Omental fat pad (tissue), 4 donors: ENCODE measurements around the gene RASGRP2. TPM values are rescaled to one million over a fixed set of nuclear protein-coding genes. Genes with fewer than 3 reads are reported as not detected.

Source experiments
- ATAC-seq: fragments of 150-250 bp; one replicate; pipeline ENCODE4 v1.9.1; 2016; ENCODE audit warnings: mild to moderate bottlenecking, moderate library complexity; ENCODE audit not compliant: low FRiP score
- DNase-seq: peaks from one replicate; pipeline ENCODE4 v3.0.0-alpha.2; 2019; ENCODE audit warnings: low spot score
- total RNA-seq, 4 donors: library from RNA; depleted of rRNA; stranded (reverse); fragments of >200 nt; gene quantifications; one replicate each; pipeline ENCODE4 v1.1.0, GENCODE V29; 2016
- TF ChIP-seq, protein P1 (sequence below), 3 donors: fragments of 450-650 bp; IDR thresholded peaks; one replicate each; pipeline ENCODE4 v1.5.1; 2016 to 2017; ENCODE audit warnings: antibody characterized with exemption in 3 of 3, mild to moderate bottlenecking in 3 of 3, moderate library complexity in 2 of 3

RASGRP2 gene
- total RNA-seq, 4 donors from 2014 or later = 9.3 to 53.1 (median 14.0) TPM

DNA sequence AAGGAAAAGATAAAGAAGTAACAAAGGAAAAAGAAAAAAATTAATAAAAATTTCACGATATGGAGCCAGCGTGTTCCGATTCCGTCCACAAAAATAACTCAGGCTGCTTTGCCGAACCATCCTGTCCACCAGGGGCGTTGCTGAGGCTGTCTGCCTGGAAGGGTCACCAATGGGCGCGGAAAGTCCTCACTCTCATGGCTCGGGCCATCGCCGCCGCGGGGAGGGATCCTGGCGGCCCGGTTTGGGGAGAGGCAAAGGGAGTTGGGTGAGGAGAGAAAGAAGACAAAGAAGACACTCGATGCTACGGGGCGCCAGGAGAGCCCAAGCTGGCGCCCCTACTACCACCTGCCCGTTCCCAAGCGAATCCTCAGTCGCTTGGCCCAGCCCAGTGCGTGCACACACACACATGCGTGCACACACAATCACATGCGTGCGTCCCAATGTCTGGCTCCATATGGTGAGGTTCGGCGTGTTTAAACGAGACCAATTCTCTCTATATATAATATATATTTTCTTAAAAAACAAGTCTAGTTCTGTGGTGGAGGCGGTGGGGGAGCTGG lies 21.4 kb upstream of the RASGRP2 start:
- DNase-seq (no peak), ATAC-seq (no peak)
- TF ChIP-seq, protein P1, sequence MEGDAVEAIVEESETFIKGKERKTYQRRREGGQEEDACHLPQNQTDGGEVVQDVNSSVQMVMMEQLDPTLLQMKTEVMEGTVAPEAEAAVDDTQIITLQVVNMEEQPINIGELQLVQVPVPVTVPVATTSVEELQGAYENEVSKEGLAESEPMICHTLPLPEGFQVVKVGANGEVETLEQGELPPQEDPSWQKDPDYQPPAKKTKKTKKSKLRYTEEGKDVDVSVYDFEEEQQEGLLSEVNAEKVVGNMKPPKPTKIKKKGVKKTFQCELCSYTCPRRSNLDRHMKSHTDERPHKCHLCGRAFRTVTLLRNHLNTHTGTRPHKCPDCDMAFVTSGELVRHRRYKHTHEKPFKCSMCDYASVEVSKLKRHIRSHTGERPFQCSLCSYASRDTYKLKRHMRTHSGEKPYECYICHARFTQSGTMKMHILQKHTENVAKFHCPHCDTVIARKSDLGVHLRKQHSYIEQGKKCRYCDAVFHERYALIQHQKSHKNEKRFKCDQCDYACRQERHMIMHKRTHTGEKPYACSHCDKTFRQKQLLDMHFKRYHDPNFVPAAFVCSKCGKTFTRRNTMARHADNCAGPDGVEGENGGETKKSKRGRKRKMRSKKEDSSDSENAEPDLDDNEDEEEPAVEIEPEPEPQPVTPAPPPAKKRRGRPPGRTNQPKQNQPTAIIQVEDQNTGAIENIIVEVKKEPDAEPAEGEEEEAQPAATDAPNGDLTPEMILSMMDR (IDR thresholded peaks at IDR 0.05) = no peak

DNA sequence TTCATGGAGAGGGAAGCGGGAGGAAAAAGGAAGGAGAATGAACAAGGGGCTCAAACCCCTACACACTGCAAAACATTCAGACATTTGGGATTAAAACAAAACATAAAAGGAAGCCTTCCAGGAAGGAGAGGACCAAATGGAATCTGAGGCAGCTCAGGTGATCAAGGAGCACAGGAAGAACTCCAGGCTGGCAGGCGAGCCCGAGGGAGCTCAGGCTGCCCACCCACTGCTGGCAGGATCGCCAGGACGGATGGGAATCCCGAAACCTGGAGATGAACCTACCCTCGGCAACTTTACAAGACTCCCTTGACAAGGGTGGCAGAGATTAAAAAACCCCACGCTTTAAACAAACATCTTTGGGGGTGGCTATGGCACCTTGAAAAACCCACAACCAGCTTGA lies 20.8 kb upstream of the RASGRP2 start:
- DNase-seq (no peak), ATAC-seq (no peak)
- TF ChIP-seq, protein P1 (IDR thresholded peaks at IDR 0.05) = no peak

DNA sequence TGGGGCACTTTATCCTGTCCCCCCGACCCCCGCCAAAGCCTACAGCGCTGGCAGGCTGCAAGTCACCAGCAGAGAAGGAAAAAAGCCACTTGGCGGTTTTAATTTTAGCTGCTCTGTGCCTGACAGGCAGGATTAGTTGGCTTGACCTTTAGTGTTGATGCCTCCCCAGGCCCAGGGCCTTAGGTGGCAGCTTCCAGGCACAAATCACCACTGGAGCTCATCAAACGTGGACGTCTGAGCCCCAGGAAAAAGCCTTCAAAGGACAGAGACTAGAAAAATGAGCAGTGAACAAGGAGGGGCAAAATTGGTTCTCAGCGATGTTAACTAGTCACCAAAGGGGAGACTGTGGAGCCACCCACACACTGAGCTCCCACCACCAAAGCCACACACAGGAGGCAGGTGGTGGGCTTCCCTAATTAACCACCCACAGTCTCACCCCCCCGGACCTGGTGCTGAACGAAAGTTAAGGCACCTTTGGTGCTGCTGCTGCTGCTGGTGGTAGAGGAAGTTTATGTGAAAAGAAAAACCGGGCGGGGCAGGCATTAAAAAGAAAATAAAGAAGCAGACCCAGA lies 20.2 kb upstream of the RASGRP2 start:
- DNase-seq = no peak
- TF ChIP-seq, protein P1 (IDR thresholded peaks at IDR 0.05) = no peak
- ATAC-seq = no peak

DNA sequence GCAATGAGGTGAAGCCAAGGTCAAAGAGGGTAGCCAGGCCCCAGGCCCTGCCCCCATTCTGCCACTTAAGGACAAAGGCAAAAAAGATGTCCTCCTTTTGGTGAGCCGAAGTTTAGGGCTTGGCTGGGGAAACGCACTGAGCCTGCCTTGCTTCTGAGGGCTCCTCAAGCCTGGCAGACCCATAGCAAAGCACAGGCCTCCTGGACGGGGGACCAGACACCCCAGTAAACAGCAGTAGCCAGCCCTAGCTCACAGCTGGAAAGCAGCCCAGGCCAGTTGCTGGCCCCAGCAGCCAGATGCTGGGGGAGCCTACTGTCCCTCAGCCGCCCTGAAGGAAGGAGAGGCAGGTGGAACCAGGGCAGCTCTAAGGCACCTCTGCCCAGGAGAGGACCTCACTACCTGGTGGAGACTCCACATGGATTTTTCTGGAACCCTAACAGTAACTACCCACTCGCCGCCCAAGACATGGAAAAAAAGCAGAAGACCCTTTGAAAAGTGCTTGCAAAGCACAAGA lies 19.6 kb upstream of the RASGRP2 start:
- TF ChIP-seq, protein P1 (IDR thresholded peaks at IDR 0.05) = no peak
- ATAC-seq (no peak), DNase-seq (no peak)

DNA sequence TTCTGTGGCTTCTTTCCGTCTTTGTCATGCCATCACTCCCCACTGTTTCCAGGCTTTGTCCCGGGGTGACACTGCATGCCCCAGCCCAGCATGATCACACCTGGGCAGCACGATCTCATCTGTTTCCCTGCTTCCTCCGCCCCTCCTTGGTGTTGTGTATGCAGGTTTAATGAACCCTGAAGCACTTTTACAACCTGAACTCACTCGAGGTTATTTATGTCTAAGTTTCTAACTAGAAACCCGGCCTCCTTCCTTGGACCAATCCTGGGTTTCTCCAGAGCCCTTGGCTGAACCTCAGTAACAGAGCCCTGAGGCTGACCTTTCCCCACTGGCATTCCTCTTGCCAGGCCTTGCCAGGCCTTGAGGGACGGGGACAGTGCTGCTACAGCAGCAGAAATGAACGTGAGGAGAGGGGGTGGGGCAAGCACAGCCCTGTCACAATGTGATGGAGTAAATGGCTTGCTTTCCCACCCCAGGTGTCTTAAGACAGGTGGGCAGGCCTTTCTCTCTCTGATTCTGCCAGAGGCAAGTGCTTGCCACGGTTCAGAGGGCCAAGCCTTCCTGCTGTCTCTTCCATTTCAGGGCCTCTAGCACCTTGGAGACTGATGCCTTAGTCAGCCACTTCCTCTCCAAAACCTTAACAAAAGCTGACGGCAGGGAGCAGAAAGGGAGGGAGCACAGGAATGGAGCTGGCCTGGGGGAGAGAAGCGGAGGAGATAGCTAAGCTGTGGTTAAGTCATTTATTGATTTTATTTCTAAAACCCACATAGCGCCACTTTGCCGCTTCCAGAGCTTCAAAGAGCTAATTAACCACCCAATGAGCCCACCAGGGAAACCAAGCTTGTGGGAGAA lies 19.0 kb upstream of the RASGRP2 start:
- no peak for DNase-seq
- ATAC-seq = no peak
- TF ChIP-seq, protein P1 (IDR thresholded peaks at IDR 0.05) = no peak

DNA sequence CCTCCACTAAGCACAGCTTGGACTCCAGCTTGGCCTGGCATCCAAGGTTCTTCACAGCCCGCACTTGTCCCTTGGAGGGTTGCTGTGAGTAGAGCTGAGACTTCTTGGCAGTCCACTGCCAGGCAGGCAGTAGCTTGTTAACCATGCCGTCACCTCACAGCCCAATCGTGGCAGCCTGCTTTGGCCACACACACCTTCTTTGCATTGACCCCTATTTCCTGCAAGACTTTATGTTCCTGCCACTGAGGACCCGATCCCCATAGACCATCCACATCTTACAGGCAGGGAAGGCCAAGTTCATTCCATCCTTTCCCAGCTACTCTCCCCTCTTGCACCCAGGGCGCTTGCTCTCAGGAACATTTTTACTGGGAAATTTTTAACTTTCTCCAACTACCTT lies 18.3 kb upstream of the RASGRP2 start:
- ATAC-seq (no peak), DNase-seq (no peak)
- TF ChIP-seq, protein P1 (IDR thresholded peaks at IDR 0.05) = no peak
